ENCODE results near the gene ATP5ME.
A peak's percentile ranks its signal among the peaks of the same experiment; 100 is the strongest.
"Not testable (repeated sequence)": the region's sequence is repeated elsewhere in the genome, so short reads cannot be mapped to it uniquely, and the experiment has no call there.

Gene ATP5ME, protein sequence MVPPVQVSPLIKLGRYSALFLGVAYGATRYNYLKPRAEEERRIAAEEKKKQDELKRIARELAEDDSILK

DNA sequence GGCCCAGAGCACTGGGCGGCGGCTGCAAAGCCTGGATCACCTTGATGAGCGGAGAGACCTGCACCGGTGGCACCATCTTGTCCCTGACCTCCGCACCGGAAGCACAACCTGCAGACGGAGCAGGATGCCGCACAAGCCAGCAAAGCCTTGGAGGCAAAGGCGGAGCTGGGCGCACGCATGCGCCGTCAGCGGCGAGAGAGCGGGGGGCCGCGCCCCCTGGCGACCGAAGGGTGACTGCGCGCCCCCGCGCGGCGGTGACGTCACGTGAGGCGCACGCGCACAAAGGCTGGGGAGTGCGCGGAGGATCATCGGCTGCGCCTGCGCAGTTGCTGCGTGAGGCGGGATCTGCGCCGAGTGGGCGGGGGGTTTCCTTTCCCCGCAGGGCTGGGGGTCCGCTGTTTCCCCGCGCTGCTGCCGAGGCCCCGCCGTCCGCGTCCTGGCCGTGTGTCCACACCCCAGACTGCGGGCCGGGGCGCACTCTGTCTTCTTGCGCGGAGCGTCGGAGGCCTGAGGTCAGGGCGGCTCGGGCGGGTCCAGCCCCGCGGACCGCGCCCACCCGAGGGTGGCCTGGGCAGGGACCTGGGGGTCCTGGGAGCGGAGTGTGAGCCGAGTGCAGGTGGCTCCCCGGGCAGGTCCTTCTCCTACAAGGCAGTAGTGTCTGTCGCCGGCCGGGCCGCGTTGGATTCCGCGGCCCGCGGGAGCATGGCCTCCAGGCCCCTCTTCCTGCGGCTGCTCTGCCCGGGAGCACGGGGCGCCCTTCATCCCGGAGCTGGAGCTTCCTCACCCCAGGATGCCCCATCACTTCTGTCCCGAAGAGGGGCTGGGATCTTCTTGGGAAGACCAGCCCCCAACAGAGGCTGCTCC is at the start of gene ATP5ME, which contains the start of gene MYL5:
Gene ATP5ME (minus strand): TSS at position 105 of the 864 bp plus-strand sequence. CDS start 29 bp downstream, at position 76.
Gene MYL5 (plus strand): TSS at position 371 of the 864 bp plus-strand sequence. CDS start 3,485 bp downstream, outside the sequence.
- DNase-seq = peak in 55 of 56 donors; percentile 82 to 98 (median 93)

DNA sequence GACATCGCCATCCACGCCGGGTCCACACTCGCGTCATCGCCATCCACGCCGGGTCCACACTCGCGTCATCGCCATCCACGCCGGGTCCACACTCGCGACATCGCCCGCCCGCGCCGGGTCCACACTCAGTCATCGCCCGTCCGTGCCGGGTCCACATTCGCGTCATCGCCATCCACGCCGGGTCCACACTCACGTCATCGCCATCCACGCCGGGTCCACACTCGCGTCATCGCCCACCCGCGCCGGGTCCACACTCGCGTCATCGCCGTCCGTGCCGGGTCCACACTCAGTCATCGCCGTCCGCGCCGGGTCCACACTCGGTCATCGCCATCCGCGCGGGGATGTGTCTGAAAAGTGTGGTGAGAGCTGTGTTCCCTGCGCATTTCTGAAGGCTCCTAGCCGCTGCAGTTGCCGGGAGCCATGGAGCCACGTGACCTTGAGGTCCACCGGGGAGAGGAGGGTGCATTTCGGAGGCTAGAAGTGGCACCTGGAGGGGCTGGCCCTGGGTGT is 48.8 kb upstream of the ATP5ME start:
- DNase-seq = no peak

DNA sequence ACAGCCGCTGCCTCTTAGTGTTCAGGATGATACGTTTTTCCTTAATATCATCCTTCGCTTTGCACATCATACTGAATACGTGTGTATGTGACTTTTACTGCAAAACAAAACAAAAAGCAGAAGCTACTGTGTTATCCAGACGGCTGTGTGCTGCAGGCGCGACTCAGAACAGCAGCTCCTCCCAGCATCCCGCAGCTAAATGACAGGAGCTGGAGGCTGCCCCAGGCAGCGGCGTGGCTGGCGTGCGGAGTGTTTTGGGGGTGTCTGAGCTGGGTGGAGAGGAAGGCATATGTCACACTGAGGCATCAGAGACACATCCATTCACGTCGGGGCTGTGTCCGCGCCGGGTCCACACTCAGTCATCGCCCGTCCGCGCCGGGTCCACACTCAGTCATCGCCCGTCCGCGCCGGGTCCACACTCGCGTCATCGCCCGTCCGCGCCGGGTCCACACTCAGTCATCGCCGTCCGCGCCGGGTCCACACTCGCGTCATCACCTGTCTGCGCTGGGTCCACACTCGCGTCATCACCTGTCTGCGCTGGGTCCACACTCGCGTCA is 48.2 kb upstream of the ATP5ME start:
- DNase-seq = peak in 2 of 56 donors; percentile 31 to 35

DNA sequence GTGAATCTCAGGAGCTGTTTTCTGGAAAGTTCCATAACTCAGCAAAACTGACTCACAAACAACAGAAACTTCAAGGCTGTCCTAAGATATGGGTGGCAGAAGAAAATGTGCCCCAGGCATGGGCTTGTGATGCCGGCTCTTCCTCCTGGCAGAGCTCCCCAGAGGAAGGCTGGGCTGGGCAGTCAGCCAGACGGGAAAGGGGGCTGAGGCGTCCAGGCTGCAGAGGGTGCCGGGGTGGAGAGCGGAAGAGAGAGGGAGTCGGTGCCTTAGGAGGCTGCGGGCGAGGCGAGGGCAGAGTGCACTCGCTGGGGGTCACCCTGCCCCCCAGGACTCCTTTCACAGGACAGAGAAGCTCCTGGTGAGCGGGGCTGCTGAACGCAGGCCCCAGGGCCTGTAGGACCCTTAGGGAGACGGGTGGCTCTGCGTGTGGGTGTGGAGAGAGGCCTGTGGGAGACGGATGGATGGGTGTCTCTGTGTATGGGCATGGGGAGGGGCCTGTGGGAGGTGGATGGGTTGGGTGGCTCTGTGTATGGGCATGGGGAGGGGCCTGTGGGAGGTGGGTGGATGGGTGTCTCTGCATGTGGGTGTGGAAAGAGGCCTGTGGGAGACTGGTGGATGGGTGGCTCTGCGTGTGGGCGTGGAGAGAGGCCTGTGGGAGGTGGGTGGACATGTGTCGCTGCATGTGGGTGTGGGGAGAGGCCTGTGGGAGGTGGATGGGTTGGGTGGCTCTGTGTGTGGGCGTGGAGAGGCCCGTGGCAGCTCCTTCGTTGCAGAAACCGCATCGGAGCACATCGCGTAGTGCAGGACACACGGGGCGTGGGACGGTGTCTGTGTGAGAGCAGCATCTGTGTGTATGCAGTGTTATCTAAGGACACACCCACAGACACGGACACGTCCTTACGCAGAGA is 47.4 kb upstream of the ATP5ME start:
- peak in 10 of 56 donors; percentile 32 to 67 (median 44) for DNase-seq

DNA sequence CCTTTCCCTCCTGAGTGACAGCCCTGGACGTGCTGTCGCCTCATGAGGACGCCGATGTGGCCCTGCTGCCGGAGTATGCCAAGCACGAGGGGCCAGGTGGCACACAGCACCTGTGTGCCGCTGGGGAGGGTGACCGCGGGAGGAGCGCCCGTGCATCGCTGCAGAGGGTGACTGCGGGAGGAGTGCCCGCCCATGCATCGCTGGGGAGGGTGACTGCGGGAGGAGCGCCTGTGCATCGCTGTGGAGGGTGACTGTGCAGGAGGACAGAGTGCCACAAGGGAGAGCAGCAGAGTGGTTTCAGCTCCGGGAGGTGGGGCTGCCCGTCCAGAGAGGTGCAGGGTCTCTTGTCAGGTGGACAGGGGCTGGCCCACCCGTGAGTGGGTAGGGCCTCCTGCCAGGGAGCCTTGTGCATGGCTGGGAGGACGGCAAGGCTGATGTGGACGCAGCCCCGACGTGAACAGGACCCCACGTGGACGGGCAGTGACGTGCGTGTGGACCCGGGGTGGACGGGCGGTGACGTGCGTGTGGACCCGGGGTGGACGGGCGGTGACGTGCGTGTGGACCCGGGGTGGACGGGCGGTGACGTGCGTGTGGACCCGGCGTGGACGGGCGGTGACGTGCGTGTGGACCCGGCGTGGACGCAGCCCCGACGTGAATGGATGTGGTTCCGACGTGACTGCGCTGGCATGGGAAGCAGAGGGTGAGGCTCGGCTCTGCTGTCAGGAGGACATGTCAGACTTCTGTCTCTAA is 46.2 kb upstream of the ATP5ME start:
- no peak for DNase-seq

DNA sequence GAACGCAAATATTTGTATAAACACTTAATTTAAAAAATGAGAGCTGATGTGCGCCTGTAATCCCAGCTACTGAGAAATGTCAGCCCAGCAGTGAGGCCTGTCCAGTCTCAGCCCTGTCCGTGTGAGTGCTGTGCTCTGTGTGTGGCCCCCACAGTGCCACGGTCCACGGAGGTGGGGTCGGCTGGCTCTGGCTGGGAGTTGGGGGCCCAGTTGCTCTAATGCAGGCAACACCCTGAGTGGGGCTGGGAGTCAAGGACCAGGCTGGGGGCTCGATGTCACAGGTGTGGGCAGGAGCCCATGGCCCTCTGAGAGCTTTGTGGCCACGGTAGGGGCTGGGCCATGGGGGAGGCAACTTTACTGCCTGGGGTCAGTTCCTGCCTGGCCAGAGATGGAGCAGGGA is 44.4 kb upstream of the ATP5ME start:
- no peak for DNase-seq

DNA sequence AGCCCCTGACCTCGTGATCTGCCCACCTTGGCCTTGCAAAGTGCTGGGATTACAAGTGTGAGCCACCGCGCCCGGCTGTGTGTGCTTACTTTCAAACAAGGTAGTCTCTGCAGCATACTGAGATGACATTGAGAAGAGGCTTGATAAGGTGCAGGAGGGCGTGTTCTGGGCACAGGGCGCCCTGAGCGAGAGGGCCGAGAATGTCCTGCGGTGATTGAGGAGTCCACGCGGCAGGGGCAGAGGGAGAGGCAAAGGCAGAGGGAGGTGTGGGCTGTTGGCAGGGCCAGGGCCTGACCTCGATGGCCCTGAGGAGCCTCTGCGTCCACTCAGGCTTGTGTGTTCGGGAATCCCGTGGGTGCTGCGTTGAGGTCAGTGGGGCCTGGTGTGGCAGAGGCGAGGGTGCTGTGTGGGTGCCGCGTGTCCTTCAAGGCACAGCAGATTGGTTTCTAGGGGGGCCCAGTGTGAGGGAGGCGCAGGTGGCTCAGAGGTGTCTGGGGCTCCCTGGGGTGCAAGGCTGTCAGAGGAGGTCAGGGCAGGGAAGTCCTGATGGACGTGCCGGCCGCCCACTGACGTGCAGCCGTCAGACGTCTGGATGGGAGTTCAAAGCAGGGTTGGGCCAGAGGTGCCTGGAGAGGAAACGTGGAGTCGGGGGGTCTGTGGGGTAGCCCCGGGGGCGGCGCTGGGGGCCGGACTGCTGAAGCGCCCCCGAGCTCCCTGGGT is 43.7 kb upstream of the ATP5ME start:
- DNase-seq = no peak

DNA sequence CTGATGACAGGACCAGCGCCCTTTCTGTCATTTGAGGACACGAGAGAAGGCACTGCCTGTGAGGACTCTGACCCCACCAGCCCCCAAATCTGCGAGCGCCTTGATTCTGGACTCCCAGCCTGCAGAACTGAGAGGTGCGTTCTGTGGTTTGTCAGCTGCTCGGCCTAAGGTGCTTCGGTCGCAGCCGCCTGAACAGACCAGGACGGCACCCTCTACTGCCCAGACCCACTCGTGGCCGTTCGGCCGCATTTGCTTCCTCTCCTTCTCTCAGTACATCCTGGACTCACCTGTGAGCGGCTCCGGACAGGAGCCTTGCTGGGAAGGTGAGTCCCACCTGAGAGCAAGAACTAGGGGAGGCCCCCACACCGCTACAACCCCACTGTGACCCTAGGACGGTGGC is 40.0 kb upstream of the ATP5ME start:
- DNase-seq = no peak

DNA sequence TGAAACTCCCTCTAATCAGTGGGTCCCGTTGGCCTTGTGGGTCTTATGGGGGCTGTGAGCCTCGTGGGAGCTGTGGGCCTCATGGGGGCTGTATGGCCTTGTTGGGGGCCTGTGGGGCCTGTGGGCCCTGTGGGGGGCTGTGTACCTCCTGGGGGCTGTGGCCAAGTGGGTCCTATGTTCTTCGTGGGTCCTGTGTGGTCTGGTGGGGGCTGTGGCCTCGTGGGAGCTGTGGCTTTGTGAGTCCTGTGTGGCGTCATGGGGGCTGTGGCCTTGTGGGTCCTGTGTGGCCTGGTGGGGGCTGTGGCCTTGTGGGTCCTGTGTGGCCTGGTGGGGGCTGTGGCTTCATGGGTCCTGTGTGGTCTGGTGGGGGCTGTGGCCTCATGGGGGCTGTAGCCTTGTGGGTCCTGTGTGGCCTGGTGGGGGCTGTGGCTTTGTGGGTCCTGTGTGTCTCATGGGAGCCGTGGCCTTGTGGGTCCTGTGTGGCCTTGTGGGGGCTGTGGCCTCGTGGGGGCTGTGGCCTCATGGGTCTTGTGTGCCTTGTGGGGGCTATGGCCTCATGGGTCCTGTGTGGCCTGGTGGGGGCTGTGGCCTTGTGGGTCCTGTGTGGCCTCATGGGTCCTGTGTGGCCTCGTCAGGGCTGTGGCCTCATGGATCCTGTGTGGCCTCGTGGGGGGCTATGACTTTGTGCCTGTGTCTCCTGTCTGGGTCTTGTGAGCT is 39.0 kb upstream of the ATP5ME start:
- DNase-seq = no peak

DNA sequence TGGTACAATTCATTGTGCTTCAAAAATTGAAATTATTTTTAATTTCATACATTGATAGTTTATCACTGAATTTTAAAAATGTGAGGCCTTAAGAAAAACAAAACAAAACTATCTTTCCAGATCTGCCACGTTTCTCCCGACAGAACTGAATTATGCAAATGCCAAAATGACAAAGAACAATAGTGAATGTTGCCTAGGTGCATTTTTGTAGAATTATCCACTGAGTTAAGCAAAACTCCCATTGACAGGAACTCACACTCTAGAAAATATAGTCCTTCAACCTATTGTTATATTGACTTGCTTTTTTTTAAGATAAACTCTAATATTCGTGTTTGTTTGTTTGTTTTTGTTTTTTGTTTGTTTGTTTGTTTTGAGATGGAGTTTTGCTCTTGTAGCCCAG is 38.0 kb upstream of the ATP5ME start:
- DNase-seq = no peak

DNA sequence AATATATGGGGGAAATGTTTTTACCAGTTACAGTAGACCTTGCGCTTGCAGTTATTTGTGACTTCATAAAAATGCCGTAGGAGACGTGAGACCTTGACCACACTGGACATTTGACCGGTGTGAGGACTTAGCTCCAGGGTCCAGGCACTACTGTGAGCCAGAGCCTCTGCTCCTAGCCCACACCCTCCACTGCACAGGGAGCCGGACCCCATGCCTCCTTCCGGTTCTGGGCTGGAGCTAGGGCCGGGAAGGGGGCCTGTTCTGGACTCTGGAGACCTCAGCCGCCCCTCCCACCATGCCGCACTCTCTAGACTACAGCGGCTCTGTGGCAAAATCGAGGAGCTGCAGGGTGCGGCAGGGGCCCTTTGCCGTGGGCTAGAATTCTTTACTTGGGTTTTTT is 36.8 kb upstream of the ATP5ME start:
- no peak for DNase-seq

DNA sequence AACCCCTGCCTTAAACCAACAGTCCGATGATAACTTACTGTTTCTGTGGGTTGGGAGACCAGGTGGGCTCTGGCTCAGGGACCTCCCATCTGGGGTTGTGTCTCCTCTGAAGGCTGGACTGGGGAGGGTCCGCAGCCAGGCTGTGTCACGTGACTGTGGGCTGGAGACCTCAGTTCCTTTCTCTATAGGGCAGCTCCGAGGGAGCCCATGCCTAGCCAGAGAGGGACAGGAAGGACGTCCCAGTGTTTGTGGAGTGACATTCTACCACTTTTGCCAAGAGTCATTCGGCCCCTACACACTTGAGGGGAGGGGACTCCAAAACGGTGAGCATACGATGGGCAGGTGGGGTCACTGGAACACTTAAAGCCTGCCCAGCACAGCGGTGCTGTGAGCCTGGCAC is 36.0 kb upstream of the ATP5ME start:
- DNase-seq = no peak

DNA sequence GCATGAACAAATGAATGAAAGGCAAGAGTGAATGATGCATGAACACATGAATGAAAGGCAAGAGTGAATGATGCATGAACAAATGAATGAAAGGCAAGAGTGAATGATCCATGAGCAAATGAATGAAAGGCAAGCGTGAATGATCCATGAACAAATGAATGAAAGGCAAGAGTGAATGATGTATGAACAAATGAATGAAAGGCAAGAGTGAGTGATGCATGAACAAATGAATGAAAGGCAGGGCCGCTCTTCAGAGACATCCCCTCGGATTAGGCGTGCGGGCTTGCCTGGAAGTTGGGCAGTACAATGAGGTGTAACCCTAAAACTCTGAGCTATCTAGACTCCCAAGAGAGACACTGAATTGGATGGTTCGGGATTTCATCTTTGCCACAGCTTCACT is 35.3 kb upstream of the ATP5ME start:
- DNase-seq = no peak

DNA sequence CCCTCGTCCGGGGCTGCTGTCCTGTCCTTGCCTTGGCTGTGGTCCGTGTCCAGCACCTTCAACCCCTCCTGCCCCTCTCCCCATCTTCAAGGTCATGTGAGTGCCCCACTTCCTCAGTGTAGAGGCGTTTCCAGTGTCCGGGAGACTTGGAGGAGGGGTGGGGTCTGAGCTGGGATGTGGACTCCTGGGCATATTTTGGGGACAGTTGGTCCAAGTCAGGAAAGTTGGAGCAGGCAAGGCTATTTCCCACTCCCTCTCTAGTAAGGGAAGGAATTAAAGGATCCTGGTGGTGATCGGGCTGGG is 34.5 kb upstream of the ATP5ME start:
- DNase-seq = no peak

DNA sequence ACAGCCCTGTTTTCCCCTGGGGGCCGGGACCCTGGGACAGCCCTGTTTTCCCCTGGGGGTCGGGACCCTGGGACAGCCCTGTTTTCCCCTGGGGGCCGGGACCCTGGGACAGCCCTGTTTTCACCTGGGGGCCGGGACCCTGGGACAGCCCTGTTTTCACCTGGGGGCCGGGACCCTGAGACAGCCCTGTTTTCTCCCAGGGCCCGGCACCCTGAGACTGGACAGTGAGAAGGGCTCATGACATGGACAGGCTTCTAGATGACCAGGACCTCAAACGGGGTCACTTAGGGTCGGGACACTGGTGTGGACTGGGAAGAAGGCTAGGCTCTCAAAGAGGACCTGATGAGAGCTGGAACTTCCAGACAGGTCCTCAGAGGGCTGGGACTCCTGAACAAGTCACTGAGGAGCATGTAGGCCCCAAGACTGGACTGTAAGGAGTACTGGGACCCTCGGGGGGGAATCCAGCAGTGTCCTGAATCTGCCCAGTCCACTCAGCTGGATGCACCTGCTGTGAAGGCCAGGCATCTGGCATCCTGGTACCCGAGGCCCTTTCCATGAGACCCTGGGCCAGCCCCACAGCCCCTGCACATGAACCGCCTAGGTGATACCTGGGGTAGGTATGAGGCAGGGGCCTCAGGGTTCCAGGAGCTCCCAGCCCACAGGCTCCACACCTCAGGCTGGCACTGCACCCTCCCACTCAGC is 34.0 kb upstream of the ATP5ME start:
- no peak for DNase-seq

DNA sequence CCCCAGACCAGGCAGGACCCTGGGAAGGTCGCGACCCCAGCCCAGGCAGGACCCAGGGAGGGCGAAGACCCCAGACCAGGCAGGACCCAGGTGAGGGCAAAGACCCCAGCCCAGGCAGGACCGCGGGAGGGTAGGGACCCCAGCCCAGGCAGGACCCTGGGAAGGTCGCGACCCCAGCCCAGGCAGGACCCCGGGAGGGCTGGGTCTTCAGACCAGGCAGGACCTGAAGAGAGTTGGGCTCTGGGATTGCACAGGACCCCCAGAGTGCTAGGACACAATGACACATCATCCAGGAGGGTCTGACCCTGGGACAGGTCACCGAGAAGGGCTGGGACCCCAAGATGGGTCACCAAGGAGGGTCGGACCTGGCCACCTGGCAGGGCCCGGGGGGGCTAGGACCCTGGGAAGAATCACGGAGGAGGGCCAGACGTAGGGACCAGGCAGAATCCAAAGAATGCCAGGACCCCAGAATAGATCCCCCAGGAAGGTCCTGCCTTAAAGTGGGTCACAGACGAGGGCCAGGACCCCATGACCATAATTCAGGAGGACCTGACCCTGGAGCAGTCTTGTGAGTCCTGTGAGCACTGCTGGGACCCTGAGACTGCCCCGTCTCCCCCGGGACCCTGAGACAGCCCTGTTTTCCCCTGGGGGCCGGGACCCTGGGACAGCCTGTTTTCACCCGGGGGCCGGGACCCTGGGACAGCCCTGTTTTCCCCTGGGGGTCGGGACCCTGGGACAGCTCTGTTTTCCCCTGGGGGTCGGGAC is 32.9 kb upstream of the ATP5ME start:
- no peak for DNase-seq

DNA sequence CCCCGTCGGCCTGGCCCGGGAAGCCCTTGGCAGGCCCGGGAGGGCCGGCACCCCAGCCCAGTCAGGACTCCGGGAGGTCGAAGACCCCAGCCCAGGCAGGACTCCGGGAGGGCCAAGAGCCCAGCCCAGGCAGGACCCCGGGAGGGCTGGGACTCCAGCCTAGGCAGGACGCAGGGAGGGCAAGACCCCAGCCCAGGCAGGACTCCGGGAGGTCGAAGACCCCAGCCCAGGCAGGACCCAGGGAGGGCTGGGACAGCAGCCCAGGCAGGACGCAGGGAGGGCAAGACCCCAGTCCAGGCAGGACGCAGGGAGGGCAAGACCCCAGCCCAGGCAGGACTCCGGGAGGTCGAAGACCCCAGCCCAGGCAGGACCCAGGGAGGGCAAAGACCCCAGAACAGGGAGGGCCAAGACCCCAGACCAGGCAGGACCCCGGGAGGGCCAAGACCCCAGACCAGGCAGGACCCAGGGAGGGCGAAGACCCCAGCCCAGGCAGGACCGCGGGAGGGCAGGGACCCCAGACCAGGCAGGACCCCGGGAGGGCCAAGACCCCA is 32.1 kb upstream of the ATP5ME start:
- DNase-seq = not testable (repeated sequence)

All from nucleus accumbens (tissue), 56 donors.